Activated CD4-positive, CD25-positive, alpha-beta regulatory T cell treated with anti-CD3 and anti-CD28 coated beads, Interleukin-2, amount 50 U/mL, for 16 hours (primary cell): ENCODE data around the gene ABRACL.

ENCODE experiments used
- DNase-seq: peaks from one replicate; pipeline ENCODE4 v3.0.0-alpha.2; 2020; ENCODE audit warnings: low read depth, low spot score

The ABRACL gene

DNA sequence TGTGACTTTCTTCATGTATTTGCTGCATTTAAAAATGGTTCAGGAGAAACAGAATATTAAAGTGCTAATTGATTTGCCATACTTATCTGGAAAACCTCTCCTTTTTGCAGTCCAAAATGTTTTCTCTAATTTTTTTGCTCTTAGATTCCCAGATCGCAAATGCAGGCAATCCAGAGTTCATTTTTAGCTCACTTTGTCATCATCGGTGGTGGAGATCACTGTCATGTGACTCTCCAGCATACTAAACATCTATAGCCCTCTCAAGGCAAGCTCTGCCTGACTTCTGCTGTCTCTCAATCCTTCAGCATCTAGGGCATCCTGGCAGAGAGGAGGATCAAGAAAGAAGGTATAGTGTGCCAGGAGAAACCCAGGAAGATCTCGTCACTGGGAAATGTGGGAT lies 24.8 kb downstream of the ABRACL start:
- DNase-seq: no peak

DNA sequence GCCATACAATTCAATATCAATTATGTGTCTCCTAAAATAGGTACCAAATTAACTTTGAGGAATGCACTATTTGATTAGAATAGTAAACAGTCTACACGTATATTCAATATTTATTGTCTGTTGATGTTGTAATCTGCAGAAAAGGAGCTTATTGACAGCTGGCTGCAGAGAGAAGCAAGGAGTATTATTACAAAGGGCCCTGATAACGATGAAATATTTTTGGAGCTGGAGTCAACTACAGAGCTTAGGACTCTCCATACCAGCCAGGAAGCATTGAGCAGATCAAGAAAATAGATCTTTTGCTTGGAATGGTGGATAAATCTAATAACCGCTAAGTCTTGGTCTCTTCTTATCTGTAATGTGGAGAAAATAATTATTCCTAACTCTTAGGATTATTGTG lies 25.5 kb downstream of the ABRACL start:
- DNase-seq: no peak

DNA sequence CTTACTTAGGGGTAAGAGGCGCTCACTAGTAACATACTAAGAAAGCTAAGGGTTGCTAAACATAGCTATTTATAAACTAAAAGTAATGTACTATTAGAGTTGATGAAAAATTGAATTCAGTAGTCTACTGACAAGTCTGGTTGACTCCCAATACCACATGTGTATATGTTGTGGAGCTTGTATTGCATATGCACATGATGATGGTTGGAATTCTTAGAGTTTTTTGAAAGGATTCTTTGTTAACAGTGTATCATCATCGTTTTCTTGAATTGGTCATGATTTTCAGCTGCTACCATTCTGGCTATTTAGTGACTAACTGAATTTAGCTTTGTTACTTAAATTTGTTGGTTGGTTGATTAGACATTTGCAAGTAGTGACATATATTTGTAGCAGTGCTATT lies 27.2 kb downstream of the ABRACL start:
- no peak for DNase-seq

DNA sequence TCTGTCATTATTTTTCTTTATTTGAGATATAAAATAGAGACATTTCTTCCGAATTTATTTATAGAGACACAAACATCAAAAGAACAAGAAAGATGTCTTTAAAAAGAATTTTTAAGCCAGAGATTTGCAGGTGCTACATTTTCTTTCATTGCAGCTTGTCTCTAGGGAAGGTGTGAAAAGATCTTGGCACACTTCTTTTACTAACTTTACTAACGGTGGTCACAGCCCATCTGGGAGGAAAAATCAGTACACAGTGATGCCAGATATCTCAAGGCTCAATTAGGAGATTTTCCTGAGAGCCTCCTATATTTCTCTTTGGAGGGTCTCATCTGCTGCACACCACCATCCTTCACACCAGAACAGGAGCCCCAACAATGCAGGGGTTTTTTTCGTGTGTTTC lies 29.5 kb downstream of the ABRACL start:
- no peak for DNase-seq

DNA sequence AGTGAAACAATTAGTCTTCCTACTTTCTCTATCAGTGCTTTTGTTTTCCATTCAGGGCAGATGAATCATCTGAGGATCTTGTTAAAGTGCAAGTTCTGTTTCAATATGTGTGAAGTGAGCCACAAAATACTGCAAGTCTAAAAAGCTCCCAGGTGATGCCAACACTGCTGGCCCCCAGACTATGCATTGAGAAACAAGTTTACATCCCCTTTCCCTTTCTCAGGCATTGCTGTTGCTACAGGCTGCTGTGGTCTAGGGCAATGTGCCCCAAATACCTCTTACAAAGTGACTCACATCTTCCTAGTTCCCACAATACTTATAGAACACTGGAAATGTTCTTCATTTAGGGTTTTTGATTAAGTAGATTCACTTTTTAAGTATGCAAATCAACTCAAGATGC lies 31.8 kb downstream of the ABRACL start:
- no peak for DNase-seq

DNA sequence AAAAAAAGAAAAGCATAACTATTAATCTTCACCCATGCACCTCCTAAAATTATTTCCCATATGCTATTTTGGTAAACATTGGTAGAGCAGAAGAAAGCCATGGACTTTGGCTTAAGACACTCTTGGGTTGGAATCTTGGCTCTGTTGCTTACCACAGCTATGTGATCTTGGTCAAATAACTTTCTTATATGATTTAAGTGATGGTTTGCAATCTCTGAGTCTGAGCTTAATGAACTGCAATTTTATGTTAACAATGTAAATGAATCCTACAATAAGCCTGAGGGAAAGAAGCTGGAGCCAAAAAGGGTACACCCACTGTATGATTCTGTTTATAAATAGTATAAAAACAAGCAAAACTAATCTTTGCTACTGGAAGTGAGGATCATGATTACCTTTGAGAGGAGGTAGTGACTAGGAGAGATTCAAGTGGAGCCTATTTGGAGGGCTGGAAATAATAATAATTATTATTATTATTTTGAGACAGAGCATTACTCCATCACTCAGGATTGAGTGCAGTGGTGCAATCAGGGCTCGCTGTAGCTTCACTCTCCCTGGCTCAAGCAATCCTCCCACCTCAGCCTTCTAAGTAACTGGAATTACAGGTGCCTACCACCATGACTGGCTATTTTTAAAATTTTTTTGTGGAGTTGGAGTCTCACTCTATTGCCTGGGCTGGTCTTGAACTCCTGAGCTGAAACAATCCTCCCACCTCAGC lies 34.5 kb downstream of the ABRACL start:
- DNase-seq: no peak

DNA sequence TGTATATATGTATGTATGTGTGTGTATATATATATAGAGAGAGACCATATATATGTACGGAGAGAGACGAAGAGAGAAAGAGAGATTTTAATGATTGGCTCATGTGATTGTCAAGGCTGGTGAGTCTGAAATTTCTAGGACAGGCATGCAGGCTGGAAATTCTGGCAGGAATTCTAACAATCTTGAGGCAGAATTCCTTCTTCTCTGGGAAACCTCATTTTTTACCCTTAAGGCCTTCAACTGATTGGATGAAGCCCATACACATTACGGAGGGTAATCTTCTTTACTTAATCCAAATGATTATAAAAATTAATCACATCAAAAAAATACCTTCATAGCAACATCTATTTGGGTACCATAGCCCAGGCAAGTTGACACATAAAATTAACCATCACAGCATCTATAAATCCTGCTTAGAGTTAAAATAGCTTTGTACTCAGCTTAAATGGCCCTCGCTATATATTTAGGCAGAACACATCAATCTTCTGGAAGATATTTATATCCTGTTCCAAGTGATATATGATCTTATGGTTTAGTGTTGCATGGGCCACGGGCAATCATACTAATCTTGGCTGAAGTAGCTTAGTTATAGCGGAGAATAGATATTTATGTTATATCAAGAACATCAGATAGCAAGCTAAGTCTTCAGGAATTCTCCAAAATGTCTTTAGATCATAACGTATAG lies 36.6 kb downstream of the ABRACL start:
- no peak for DNase-seq

DNA sequence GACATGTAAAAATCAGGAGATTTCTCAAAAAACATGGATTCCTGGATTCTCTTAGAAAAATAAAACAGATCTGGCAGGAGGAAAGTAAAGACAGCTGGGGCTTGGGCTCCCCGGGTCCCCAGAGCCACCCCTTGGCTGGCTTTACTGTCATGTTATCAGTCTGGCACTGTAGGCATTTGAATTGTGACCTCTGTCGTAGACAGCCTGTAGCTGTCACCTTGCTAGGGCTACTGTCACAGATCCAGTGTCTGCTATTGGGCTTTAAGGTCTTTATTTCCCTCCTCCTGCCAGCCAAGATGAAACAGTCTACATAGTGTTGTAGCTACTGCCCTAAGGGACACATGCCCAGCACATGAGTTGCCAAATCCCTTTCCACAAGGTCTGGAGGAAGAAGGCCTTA lies 37.5 kb downstream of the ABRACL start:
- no peak for DNase-seq

DNA sequence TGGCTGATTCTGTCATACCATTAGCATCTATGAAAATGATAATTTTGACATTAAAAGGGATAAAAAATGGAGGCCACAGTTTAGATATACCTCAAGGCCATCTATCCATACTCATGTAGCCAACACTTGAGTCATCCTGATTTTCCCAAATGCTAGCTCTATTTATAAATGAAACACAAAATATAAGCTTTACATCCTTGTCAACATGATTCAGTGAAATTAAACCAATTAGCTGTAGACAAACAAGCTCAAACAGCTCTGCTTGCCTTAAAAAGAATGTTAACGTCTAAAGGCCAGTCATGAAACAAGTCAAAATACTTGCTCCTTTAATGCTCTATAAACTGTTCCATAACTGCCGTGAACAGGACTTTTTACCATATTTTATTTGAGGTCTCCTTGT lies 40.3 kb downstream of the ABRACL start:
- DNase-seq: no peak

DNA sequence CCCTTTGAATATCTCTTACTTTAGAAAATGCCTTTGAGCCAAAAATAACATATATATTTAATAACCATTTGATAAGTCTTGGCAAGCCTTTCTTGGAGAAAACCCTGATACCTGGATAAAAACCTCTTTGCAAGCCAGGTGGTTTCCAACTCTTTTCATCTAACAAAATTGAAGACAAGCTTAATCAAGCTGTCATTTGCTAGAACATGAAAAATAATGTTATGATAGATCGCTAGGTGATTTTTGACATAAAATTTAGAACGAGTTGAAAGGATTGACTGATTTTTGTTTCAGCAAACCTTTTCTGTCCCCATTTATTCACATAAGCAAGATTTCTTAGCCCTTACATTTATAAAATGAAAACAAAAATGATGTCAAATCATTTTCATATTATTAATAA lies 44.6 kb downstream of the ABRACL start:
- DNase-seq: no peak

DNA sequence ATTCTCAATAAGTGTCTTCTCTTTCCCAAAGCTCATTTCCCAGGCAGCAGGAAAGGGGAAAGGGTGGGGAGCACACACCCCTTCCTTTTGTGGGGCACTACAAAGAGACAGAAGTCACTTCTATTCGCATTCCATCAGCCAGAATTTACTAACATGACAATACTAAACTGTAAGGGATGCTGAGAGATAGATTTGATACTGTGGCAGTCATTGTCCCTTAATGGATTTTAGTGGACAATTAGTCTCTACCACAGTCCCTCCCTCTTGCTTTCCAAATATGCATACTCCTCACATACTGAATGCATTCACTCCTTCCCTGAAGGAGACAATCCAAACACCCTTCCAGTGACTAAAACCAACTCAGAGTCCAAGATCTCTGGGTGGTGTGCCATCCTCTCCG lies 50.5 kb downstream of the ABRACL start:
- no peak for DNase-seq

DNA sequence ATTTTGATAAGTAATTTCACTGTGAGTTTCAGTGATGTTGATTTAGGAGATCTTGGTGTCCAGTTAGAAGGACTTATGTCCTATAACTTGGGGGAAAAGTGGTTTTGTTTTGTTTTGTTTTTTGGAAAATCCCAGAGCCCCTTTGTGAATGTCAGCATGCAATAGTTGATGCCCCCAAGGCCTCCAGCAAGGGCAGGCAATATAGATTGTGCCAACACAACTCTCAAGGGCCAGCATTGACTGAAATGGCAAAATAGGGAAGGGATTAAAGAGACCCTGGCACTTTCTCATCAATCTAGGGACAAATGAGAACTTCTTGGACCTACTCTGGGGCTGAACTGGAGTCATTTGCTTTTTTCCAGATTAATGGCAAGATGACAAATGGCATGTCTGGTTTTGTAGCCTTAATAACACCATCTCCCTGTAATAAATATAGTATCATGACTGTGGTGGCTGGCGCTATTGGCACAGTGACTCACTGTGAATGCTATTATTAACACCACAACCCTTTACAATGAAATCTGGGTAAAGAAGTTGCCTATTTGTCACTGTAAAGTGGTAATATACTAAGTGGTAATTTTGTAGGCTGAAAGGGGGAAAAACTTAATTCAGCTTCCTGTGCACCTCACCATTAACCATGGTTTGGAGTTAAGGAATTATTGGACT lies 51.8 kb downstream of the ABRACL start:
- DNase-seq: no peak

DNA sequence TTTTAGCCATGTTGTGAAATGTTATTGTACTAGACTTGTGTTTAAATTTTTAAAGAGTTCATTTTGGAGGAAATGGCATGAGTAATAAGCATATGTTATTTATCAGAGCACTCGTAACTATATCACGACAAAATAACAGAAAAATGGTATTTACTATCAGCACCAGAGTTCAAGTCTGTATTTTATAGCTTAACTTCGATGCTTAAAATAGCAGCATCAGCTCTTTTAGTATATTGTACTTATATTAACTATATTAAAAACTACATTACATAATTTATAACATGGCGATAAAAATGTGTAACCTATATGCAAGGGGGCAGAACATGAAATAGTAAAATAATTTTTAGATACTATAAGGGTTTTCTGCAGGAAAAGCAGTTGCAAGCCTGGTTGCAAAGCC lies 52.9 kb downstream of the ABRACL start:
- DNase-seq: no peak

DNA sequence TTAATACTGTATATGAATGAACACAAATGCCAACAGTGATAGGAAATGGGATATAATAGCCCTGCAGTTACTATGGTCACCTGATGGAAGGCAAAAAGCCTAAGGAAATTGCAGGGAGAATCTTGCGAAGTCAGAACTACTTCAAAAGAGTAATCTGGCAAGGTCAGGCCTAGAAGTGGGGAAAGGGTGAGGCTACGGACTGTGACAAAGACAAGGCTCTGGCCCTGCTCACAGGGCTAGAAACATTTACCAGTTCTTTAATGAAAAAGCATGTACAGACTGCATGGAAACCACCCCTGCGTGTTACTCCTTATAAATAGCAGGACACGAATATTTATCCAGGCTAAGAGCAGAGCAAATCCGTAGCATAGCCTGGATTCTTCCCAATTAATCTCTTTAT lies 53.8 kb downstream of the ABRACL start:
- DNase-seq: no peak

DNA sequence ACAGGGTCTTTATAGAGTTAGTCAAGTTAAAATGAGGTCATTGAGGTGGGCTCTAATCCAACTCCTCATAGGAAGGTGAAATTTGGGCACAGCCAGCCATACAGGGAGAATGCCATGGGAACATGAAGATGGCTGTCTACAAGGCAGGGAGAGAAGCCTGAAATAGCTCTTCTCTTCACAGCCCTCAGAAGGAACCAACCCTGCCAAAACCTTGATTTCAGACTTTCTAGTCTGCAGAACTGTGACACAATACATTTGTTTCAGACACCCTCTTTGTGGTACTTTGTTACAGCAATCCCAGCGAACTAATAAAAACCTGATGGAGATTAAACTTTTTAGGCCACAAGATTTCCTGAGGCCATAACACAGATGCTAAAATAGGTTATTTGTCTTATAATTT lies 63.3 kb downstream of the ABRACL start:
- no peak for DNase-seq
